Ishikawa (cell line): Measurements from ENCODE around the gene ATP2A3.

Source experiments
- CEBPB ChIP-seq: IDR thresholded peaks from 2 replicates; pipeline ENCODE4 v1.6.1; 2012
- EP300 ChIP-seq: IDR thresholded peaks from 2 replicates; pipeline ENCODE4 v1.6.1; 2012; ENCODE audit warnings: borderline replicate concordance
- FOXM1 ChIP-seq: IDR thresholded peaks from 2 replicates; pipeline ENCODE4 v1.6.1; 2012; ENCODE audit warnings: low read depth, borderline replicate concordance
- MAX ChIP-seq: IDR thresholded peaks from 2 replicates; pipeline ENCODE4 v1.6.1; 2012
- TAF1 ChIP-seq: IDR thresholded peaks from 2 replicates; pipeline ENCODE4 v1.6.1; 2012; ENCODE audit warnings: low read depth, mild to moderate bottlenecking
- YY1 ChIP-seq: IDR thresholded peaks from 2 replicates; pipeline ENCODE4 v1.6.1; 2012; ENCODE audit warnings: low read depth

- no peak for TF ChIP-seq EP300
- no peak for TF ChIP-seq TAF1
- TF ChIP-seq MAX: no peak
- no peak for TF ChIP-seq FOXM1
- peak; percentile 59; the same call in 1 of the 2 replicates for TF ChIP-seq CEBPB
- no peak for TF ChIP-seq YY1
Measured at GRCh38 chr17:3969963-3970362, 5.7 kb upstream of the ATP2A3 start.
